Peyer's patch (tissue), 4 donors: Measurements from ENCODE around the gene GOSR2.

ENCODE experiments used
- POLR2A ChIP-seq, 2 donors: fragments of 450-650 bp; IDR thresholded peaks; one replicate each; pipeline ENCODE4 v1.5.1; 2017; ENCODE audit warnings: antibody characterized with exemption in 2 of 2, mild to moderate bottlenecking in 2 of 2, moderate library complexity in 2 of 2
- TF ChIP-seq, protein P1 (sequence below), 6 experiments: fragments of 450-650 bp in 4 of 6; fragments of 200-600 bp in 2 of 6; sonication (generic) in 1 of 6; IDR thresholded peaks; one replicate each; pipeline ENCODE4 v1.5.1; 2017 to 2019; ENCODE audit warnings: antibody characterized with exemption in 6 of 6, mild to moderate bottlenecking in 3 of 6, moderate library complexity in 1 of 6

- TF ChIP-seq, protein P1, sequence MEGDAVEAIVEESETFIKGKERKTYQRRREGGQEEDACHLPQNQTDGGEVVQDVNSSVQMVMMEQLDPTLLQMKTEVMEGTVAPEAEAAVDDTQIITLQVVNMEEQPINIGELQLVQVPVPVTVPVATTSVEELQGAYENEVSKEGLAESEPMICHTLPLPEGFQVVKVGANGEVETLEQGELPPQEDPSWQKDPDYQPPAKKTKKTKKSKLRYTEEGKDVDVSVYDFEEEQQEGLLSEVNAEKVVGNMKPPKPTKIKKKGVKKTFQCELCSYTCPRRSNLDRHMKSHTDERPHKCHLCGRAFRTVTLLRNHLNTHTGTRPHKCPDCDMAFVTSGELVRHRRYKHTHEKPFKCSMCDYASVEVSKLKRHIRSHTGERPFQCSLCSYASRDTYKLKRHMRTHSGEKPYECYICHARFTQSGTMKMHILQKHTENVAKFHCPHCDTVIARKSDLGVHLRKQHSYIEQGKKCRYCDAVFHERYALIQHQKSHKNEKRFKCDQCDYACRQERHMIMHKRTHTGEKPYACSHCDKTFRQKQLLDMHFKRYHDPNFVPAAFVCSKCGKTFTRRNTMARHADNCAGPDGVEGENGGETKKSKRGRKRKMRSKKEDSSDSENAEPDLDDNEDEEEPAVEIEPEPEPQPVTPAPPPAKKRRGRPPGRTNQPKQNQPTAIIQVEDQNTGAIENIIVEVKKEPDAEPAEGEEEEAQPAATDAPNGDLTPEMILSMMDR (IDR thresholded peaks at IDR 0.05) = no peak
- TF ChIP-seq POLR2A (IDR thresholded peaks at IDR 0.05) = no peak
Measured at GRCh38 chr17:46950342-46950996, 27.5 kb downstream of the GOSR2 start.
